Activated CD8-positive, alpha-beta T cell treated with anti-CD3 and anti-CD28 coated beads for 36 hours (primary cell): ENCODE results near the gene RPGRIP1L. TPM values are rescaled to one million over a fixed set of nuclear protein-coding genes. Genes with fewer than 3 reads are reported as not detected.
"Not testable (repeated sequence)": the region's sequence is repeated elsewhere in the genome, so short reads cannot be mapped to it uniquely, and the experiment has no call there.

ENCODE experiments used
- ATAC-seq: fragments of 200-7000 bp; cut with Tn5 transposase; one replicate; pipeline ENCODE4 v1.10.0; 2021; ENCODE audit warnings: mild to moderate bottlenecking, moderate library complexity
- CTCF ChIA-PET: fragments of 350-600 bp; sonication (Branson Sonifier 250); formaldehyde crosslinking; loops from one replicate; lab custom pipeline; 2021; ENCODE audit warnings: antibody characterized with exemption; lab: Charles Lee
- POLR2A ChIA-PET: fragments of 350-600 bp; sonication (Branson Sonifier 250); formaldehyde crosslinking; loops from one replicate; lab custom pipeline; 2021; ENCODE audit warnings: antibody characterized with exemption; lab: Charles Lee
- DNase-seq: peaks from one replicate; pipeline ENCODE4 v3.0.0-alpha.2; 2020
- H3K27ac Mint-ChIP-seq: one replicate; pipeline ENCODE4 v1.8.0; 2021; ENCODE audit warnings: mild to moderate bottlenecking, mixed read lengths
- H3K27me3 Mint-ChIP-seq: one replicate; pipeline ENCODE4 v1.8.0; 2021; ENCODE audit warnings: mixed read lengths
- H3K36me3 Mint-ChIP-seq: one replicate; pipeline ENCODE4 v1.8.0; 2021; ENCODE audit warnings: low read depth, mixed read lengths
- H3K4me1 Mint-ChIP-seq: one replicate; pipeline ENCODE4 v1.8.0; 2021; ENCODE audit warnings: low read depth, mixed read lengths
- H3K4me3 Mint-ChIP-seq: one replicate; pipeline ENCODE4 v1.8.0; 2021; ENCODE audit warnings: mild to moderate bottlenecking, moderate library complexity, mixed read lengths
- H3K9me3 Mint-ChIP-seq: one replicate; pipeline ENCODE4 v1.8.0; 2021; ENCODE audit warnings: mixed read lengths
- intact Hi-C: fragments of 100-400 bp; cut with micrococcal nuclease; formaldehyde crosslinking; loops from one replicate; pipeline ENCODE4 v1.10.0; 2022
- total RNA-seq, 2 experiments: library from RNA; stranded (reverse); gene quantifications; one replicate each; pipeline ENCODE4 v1.2.3, GENCODE V29; 2021
- TF ChIP-seq, protein P1 (sequence below): fragments of 200-600 bp; IDR thresholded peaks from one replicate; pipeline ENCODE4 v1.8.0; 2022; ENCODE audit warnings: antibody characterized with exemption, mild to moderate bottlenecking

RPGRIP1L gene
- total RNA-seq, 2 experiments from 2014 or later = 6.0 to 6.2 TPM

GRCh38 chr16:53707671-53708070 lies 4.0 kb upstream of the RPGRIP1L start:
- TF ChIP-seq, protein P1, sequence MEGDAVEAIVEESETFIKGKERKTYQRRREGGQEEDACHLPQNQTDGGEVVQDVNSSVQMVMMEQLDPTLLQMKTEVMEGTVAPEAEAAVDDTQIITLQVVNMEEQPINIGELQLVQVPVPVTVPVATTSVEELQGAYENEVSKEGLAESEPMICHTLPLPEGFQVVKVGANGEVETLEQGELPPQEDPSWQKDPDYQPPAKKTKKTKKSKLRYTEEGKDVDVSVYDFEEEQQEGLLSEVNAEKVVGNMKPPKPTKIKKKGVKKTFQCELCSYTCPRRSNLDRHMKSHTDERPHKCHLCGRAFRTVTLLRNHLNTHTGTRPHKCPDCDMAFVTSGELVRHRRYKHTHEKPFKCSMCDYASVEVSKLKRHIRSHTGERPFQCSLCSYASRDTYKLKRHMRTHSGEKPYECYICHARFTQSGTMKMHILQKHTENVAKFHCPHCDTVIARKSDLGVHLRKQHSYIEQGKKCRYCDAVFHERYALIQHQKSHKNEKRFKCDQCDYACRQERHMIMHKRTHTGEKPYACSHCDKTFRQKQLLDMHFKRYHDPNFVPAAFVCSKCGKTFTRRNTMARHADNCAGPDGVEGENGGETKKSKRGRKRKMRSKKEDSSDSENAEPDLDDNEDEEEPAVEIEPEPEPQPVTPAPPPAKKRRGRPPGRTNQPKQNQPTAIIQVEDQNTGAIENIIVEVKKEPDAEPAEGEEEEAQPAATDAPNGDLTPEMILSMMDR = no peak
- DNase-seq (no peak), ATAC-seq (no peak)
- CTCF ChIA-PET = no interaction called here
- H3K27ac Mint-ChIP-seq = no peak overlapping the region
- POLR2A ChIA-PET = no interaction called here
- H3K4me1 Mint-ChIP-seq = peaks cover 44% of the 10 kb centered on the region
- H3K27me3 Mint-ChIP-seq = no peaks in the 10 kb centered on the region
- H3K36me3 Mint-ChIP-seq = peaks cover 20% of the 10 kb centered on the region
- no peak overlapping the region for H3K4me3 Mint-ChIP-seq
- intact Hi-C loops = no loop called here
- no peaks in the 10 kb centered on the region for H3K9me3 Mint-ChIP-seq

DNA sequence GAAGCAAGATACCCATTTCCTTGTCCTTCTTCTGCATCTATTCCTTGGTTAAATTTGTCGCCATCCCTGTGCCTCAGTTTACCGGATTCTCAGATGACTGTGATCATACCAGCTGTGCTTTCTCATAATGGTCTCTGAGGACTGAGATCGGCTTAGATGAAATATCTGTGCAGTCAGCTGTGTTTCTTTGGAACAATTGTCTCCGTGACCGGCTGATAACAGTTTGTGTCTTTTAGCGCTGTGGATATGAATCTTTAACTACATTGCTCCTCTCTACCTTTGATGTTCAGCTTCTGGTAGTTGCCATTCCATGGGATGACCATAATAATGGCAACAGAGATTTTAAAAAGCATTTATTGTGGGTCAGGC lies 770 bp upstream of the RPGRIP1L start:
- CTCF ChIA-PET = interaction anchor here (0.8 to 1.5 kb wide), 2 partner anchors 39 to 40 kb away, joined by 3 to 4 read pairs; no protein-coding TSS in a partner anchor
- H3K9me3 Mint-ChIP-seq = no peaks in the 10 kb centered on the region
- peak overlapping the region; percentile 95 for H3K4me3 Mint-ChIP-seq

GRCh38 chr16:53698271-53698670 lies 5.4 kb downstream of the RPGRIP1L start:
- intact Hi-C loops, ATAC-seq, DNase-seq, H3K27me3 Mint-ChIP-seq, H3K4me1 Mint-ChIP-seq, H3K27ac Mint-ChIP-seq, H3K9me3 Mint-ChIP-seq, H3K36me3 Mint-ChIP-seq, CTCF ChIA-PET, H3K4me3 Mint-ChIP-seq, POLR2A ChIA-PET: not testable (repeated sequence)

More for the DNA sequence above, 770 bp upstream of the RPGRIP1L start:
- POLR2A ChIA-PET = interaction anchor here (0.9 kb wide), 1 partner anchor 20 kb away, joined by 4 read pairs; no protein-coding TSS in a partner anchor
- intact Hi-C loops = no loop called here
- H3K27me3 Mint-ChIP-seq = no peaks in the 10 kb centered on the region
- ATAC-seq (no peak), DNase-seq (no peak)
- H3K4me1 Mint-ChIP-seq = peaks cover 36% of the 10 kb centered on the region
- TF ChIP-seq, protein P1 = no peak
- H3K27ac Mint-ChIP-seq = peak overlapping the region; percentile 93
- H3K36me3 Mint-ChIP-seq = peaks cover 14% of the 10 kb centered on the region

DNA sequence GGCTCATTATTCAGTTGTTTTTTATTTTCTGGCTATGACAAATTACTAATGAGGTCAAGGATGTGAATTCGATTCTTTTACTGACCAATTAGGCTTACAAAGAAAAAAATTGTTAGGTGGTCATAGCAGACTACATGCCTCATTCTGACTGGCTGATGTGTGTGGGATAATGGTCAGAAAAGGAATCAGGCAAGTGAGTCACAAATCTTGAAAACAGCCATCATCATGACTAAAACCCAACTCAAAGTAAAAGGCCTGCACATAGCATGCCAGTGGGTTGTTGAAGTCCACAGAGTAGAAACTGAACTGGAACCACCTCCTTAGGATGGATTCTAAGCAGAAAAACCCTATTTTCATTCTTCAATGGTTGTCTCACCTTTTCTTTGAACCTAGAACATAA lies 8.6 kb downstream of the RPGRIP1L start:
- DNase-seq (no peak), ATAC-seq (no peak)
- Mint-ChIP-seq H3K36me3 (peaks cover 9% of the 10 kb centered on the region), H3K27me3 (no peaks in the 10 kb centered on the region), H3K4me3 (no peak overlapping the region), H3K4me1 (no peaks in the 10 kb centered on the region), H3K27ac (no peak overlapping the region), H3K9me3 (no peaks in the 10 kb centered on the region)
- POLR2A ChIA-PET = no interaction called here
- CTCF ChIA-PET = interaction anchor here (1.1 to 1.4 kb wide), 2 partner anchors 17 to 145 kb away, joined by 3 to 4 read pairs; no protein-coding TSS in a partner anchor
- intact Hi-C loops = no loop called here
- TF ChIP-seq, protein P1 = no peak

DNA sequence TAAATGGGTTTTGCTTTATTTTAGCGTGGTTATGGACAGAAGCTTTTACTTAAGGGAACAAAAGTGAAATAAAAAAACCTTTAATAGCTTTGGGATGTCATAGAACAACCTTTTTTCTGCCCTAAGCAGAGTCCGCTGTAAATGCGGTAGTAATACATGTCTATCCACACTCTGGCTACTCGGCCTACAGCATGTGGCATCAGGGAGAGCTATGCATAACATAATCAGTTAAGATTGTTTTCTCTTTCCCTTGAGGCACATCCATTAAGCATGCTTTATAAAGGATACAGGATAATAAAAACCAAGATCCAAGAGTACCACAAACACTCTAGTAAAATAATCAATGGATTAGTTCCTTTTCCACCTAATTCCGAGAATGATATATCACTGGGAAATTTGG lies 10.3 kb downstream of the RPGRIP1L start:
- Mint-ChIP-seq H3K27ac (no peak overlapping the region), H3K27me3 (no peaks in the 10 kb centered on the region), H3K36me3 (peaks cover 9% of the 10 kb centered on the region), H3K9me3 (no peaks in the 10 kb centered on the region), H3K4me1 (no peaks in the 10 kb centered on the region), H3K4me3 (no peak overlapping the region)
- TF ChIP-seq, protein P1 = no peak
- CTCF ChIA-PET = no interaction called here
- intact Hi-C loops = no loop called here
- POLR2A ChIA-PET = no interaction called here
- ATAC-seq = no peak
- no peak for DNase-seq
